ENCODE data around the gene PROB1.
"Not testable (repeated sequence)": the region's sequence is repeated elsewhere in the genome, so short reads cannot be mapped to it uniquely, and the experiment has no call there.

Gene PROB1

GRCh38 chr5:139392324-139392677, 2.6 kb downstream of the PROB1 start:
- DNase-seq: no peak

GRCh38 chr5:139391570-139392323, 3.2 kb downstream of the PROB1 start:
- DNase-seq: no peak

- no peak for DNase-seq
Measured at GRCh38 chr5:139390639-139391569, 4.0 kb downstream of the PROB1 start.

- no peak for DNase-seq
Measured at GRCh38 chr5:139389701-139390638, 4.9 kb downstream of the PROB1 start, which contains the start of gene MZB1. MZB1 (minus strand) TSS chr5:139389913; CDS start chr5:139389856, 57 bp downstream.

GRCh38 chr5:139388198-139388821, 6.6 kb downstream of the PROB1 start:
- no peak for DNase-seq

GRCh38 chr5:139387611-139388197, 7.2 kb downstream of the PROB1 start:
- DNase-seq: no peak

- DNase-seq: not testable (repeated sequence)
Measured at GRCh38 chr5:139386956-139387355, 7.9 kb downstream of the PROB1 start.

DNA sequence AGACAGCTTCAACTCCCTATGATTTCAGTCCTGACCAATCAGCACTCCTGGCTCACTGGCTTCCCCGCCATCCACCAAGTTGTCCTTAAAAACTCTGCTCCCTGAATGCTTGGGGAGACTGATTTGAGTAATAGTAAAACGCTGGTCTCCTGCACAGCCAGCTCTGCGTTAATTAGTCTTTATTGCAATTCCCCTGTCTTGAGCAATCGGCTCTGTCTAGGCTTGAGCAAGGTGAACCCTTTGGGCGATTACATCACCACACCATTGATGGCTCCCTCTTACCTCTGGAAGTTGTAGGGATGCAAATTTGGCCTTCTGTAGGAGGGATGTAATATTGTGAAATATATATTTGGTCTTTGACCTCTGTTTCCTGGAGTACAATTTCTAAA, 8.9 kb downstream of the PROB1 start:
- no peak for DNase-seq

GRCh38 chr5:139385061-139386049, 9.5 kb downstream of the PROB1 start:
- no peak for DNase-seq

- DNase-seq: no peak
Measured at GRCh38 chr5:139384591-139385051, 10.3 kb downstream of the PROB1 start.

GRCh38 chr5:139383993-139384590, 10.8 kb downstream of the PROB1 start:
- DNase-seq: no peak

GRCh38 chr5:139383275-139383992, 11.5 kb downstream of the PROB1 start, which contains the start of gene SLC23A1:
SLC23A1 (minus strand) TSS chr5:139383297; CDS start chr5:139383253, 44 bp downstream.
- no peak for DNase-seq

GRCh38 chr5:139382807-139383206, 12.1 kb downstream of the PROB1 start:
- no peak for DNase-seq

DNA sequence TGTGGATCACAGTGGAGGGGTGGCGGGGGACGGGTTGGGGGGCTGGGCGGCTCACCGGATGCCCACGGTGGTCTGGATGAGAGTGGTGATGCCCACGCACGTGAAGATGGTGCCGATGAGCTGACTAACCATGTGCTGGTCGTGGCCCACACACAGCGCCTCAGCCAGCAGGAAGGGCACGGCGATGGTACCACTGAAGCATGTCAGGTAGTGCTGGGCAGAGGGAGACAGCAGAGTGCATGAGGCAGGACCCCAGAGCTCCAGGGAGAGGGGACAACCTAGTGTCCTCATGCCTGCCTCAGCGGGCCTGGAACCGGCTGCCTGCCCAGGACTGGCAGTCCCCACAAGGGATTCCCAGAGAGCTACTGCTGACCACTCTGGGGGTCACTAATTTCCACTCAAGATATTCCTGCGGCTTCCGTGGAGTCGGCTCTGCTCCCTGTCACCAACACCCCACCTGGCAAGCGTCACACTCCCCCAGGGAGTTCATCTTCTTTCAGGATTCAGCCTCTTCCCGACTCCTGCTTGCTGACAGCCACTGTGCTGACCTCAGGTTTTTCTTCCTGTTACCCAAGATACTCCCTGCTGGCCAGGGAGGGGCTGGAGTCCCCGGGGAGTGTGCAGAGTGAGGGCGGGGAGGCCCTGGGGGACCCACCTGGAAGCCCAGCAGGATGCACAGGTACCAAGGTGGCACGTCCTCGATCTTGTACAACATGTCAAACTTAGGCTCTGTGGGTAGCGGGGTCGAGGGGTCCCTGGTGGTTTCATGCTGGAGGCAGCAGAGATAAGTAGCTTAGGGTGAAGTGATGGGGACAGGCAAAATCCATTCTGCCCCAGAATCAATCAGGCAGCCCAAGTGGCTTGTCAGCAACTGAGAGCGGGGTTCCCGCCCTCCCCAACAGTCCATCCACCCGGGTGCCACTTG, 12.8 kb downstream of the PROB1 start:
- DNase-seq: no peak

GRCh38 chr5:139379626-139380449, 15.1 kb downstream of the PROB1 start:
- DNase-seq: no peak

DNA sequence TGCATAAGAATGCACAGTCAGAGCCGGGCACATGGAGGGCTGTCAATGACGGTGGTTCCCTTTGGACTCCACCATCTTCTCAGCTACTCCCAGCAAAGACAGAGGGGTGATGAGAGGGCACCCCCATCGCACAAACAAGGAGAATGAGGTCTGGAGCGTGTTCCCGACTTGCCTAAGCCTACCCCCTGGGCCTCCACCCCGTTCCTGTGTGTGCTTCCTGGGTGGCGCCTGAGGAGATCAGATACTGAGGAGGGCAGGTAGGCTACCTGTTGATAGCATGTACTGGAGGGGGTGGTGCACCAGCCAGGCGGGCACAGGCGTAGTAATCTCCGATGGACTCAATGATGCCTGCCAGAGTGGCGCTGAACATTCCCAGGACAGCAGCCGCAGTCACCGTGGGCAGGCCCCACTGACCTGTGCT, 16.0 kb downstream of the PROB1 start:
- DNase-seq: no peak

Data from cortex of kidney (tissue), 1 donor.